ENCODE data around the gene MAD1L1. TPM values are rescaled to one million over a fixed set of nuclear protein-coding genes. Genes with fewer than 3 reads are reported as not detected.
"Not testable (repeated sequence)": the region's sequence is repeated elsewhere in the genome, so short reads cannot be mapped to it uniquely, and the experiment has no call there.

Gene MAD1L1
- total RNA-seq, 1 experiment from 2014 or later = 163 TPM

DNA sequence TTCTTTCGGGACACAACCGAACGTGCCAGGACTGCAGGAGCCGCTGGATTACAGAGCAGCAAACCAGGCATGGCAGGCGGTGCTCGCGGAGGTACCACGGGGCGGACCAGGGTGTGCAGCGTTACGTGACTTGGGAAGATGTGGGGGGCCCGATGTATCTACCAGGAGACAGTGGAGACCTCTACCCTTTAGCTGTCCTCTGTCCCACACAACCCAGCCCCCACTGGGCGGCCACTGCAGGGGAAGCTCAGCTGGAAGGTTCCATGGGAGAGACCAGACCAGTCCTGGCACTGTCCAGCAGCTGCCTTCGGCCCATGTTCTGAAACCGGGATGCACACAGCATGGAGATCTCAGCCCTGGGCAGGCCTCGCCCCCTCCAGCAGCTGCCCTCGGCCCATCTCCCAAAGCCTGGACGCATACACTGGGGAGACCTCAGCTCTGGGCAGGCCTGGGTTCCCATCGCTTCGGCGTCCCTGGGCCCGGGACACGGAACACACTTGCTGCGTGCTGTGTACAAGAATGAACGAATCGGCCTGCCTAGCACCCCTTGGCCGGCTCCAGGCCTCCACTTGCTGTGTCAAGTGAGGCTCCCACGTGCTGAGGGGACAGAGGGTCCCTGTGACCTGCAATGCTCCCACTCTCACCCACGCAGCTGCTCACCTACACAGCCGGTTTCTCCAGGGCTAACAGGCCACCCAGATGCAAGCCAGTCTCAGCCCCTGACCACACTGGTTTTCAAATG lies 385.3 kb downstream of the MAD1L1 start:
- in situ Hi-C loops (cut with HindIII; ENCODE audit: low sequenced_read_pairs) = no loop called here
- no peak for DNase-seq (ENCODE audit: low spot score)

DNA sequence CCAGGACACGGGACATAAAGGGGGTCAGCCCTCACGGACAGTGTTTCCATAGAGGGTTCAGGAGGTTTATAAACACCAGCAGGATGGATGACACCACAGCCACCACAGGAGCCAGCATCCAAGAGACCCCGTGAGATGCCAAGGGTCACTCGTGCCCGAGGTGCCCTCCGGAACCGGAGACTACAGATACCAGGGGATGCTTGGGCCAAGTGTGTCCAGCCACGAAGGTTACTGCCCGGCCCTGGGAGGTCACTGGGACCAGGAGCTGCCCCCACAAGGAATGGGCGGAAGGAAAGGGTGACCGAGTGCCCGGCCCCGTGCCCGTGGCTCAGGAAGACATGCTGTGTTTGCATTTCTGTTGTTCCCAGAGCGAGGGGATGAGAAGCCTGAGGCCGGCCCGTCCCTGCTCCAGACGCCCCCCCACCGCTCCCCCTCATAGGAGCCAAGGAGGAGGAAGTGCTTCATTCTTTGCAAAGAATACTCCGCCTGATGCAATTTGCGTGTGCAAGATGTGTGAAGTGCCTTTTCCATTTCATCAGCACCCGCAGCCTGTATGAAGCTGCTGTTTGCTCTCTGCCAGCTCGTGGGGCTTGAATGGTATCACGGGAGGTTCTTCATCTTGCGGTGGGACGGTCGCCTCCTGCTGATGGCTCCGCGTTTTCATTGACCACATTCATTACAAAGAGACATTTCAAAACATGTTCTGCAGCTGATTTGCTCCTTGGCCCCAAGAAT lies 386.2 kb downstream of the MAD1L1 start:
- in situ Hi-C loops (cut with HindIII; ENCODE audit: low sequenced_read_pairs) = no loop called here
- no peak for DNase-seq (ENCODE audit: low spot score)

DNA sequence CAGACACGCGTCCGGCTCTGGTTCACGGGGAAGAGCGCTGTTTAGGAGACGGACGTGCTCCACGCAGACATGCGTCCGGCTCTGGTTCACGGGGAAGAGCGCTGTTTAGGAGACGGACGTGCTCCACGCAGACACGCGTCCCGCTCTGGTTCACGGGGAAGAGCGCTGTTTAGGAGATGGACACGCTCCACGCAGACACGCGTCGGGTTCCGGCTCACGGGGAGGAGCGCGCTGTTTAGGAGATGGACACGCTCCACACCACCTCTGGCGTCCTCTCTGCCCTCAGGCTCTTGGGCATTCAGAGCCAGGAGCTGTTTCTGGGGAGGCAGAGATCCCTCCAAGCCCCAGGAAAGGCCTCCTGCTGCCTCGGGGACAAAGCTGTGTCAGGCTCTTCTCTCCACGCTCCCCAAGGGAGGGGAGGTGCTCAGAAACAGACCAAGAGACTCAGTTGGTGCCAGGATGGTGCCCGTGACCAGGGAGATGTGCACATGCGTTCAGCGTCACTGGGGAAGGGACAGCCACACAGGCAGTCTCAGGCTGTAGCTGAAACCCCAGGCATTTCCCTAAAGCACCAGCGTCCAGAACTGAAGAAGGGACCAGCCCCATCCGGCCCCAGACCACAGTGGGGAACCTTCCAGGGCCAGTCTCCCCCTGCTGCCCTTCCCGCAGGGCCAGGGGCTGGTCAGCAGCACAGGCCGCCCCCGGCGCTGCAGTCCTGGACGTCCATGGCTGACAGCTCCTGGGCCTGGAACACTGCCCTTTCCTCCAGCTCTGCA lies 387.0 kb downstream of the MAD1L1 start:
- in situ Hi-C loops (cut with HindIII; ENCODE audit: low sequenced_read_pairs) = no loop called here
- DNase-seq (ENCODE audit: low spot score) = no peak

DNA sequence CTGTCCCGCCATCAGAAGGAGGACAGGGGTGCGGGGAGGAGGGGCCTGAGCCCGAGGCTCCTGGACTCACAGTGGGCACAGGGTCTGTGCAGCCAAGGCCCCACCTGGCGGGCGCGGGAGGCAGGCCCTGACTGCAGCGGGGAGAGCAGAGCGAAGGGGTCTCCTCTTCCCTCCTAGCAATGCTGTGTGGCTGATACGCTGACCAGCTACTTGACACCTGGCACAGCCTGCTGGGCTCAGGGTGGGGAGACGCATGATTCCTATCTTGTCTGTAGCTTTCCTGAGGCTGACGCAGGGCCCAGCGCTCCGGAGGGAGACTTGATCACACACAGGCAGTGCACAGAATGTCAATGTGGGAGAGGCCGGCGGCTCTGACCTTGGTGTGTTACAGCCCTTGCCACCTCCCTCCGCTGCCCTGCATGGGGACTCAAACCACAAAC lies 387.8 kb downstream of the MAD1L1 start:
- no peak for DNase-seq (ENCODE audit: low spot score)
- in situ Hi-C loops (cut with HindIII; ENCODE audit: low sequenced_read_pairs) = no loop called here

DNA sequence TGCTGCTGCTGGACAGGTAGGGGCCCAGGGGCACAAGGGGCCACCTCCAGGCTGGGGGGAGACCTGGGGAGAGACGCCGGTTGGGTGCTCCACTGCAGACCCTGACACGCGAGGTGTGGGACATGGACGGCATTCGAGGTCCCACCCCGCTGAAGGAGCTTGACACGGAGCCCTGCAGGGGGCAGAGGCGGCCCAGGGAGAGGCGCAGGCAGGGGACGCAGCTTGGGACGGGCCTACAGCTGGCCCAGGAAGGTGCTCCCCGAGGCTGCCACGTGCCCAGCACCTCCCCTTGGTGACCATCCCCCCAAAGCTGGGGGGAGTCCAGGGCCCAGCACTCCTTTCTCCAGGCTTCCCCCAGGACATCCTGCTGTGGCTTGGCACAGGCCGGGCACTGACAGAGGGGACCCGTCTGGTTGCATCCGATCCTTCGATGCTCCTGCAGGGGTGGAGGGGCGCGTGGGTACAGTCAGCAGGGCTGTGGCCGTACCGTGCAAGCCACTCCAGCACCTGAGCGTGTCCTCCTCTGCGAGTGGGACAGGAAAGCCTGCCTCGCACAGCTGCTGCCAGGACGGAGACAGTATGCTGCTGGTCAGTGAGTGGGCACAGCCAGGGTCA lies 388.3 kb downstream of the MAD1L1 start:
- in situ Hi-C loops (cut with HindIII; ENCODE audit: low sequenced_read_pairs) = no loop called here
- DNase-seq (ENCODE audit: low spot score) = no peak

DNA sequence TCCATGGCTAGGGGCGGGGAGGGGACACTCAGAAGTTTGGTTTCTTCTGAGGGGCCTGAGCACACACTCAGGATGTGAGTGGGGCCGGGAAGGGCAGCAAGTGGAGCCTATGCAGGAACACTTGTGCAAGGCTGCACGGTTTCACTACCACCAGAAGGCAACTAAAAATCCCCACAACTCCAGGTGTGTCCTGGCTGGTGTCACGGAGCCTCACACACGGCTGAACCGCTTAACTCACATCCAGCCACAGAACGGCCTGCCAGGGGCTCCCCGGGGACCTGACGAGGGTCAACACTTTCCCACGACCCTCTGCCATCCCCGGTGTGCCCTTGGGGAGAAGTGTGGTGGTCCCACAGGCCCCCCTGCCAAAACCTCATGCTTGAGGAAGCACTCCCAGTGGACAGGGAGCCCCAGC lies 388.8 kb downstream of the MAD1L1 start:
- in situ Hi-C loops (cut with HindIII; ENCODE audit: low sequenced_read_pairs) = no loop called here
- DNase-seq (ENCODE audit: low spot score) = no peak

DNA sequence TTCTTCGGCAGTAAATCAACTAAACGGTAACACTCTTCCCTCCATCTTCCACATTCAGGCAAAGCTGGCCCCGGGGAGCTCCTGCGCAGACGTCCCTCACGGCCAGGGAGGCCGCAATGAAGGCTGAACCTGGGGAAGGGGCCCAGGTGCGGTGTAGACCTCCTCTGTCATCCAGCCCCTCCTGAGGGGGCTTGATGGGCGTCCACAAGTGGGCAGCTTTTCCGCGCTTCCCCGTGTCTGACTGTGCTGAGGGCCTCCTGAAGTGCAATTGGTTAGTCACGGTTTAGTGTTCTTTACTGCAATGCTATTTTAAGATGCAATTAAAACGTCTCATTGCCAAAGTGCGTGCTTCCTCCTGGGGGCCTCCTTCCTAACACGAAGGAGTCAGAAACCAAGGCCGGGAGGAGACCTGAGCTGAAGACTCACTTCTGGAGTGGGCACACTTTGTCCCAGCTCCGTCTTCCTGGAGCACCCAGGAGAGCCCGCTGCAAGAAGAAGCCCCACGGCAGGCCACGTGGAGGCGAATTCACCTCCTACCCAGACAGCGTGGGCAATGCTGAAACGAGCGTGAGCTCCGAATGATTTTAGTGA lies 389.4 kb downstream of the MAD1L1 start:
- in situ Hi-C loops (cut with HindIII; ENCODE audit: low sequenced_read_pairs) = no loop called here
- no peak for DNase-seq (ENCODE audit: low spot score)

DNA sequence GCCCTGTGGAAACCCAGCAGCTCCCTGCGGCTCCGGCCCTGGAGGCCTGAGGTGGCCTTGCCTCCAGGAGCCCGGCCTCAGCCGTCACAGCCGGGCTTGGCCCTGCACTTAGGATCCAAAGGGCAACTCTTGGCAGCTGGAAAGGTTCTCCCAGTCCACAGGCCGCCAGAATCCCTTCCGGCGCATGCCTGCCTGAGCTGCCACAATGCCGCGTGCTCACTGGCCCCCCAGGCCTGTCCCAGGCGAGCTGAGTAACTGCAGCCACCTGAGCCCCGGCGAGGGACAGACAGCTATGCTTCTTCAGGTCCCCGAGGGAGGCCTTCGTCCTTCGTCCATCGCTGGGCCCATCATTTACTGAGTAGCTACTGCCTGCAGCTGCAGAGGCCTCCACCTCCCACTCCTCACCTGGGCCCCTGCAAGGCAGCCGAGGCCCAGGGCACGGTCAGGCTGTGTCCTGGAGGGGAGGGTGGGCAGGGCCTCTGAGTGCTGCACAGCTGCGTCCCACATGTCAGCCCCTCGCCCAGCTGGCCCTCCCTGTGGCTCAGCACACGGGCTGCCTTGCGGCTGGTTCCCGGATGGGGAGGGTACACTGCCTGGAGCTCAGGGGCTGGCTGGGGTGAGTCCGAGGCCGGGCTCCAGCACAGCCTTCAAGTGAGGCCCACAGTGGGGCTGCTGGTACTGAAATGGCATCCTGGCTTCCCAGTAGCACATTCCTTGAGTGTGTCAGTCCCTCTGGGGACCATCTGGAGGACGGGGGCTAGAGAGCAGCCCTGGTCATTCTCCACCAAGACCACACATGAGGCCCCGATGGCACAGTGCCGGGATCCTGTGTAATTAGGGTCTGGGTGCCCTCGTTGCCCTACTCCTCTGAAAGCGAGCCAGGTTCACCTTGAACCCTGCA lies 390.2 kb downstream of the MAD1L1 start:
- in situ Hi-C loops (cut with HindIII; ENCODE audit: low sequenced_read_pairs) = no loop called here
- DNase-seq (ENCODE audit: low spot score) = no peak

DNA sequence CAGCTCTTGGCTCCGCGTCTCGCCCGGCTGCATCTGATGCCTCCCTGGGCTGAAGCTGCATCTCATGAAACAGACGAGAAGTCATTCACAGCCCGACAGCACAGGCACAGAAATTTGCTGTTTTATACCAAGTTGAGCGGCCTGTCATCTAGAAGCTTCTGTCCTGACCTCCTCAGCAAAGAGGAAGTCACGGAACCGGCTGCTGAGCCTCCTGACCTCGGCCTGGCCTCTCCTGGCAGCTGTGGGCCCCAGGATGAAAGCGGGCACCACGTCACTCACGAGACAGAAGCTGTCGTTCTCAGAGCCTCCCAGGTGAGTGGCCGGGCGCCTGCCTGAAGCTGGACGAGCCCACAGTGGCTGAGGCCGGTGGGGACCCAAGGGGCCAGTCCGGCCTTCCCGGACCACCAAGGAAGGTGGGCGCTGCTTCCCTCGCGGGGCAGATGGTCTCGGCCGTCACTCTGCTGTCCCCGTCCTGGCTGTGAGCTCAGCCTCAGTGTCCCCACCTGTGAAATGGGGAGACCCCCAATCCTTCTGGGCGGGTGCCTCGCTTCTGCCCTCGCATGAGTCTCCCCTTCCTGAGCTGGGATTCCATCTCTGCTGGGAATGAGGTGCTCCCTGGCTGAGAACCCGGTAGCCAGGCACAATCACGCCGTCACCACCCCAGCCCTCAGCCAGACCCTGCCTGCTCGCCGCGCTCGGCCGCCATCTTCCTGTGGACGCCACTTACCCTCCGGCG lies 391.3 kb downstream of the MAD1L1 start:
- in situ Hi-C loops (cut with HindIII; ENCODE audit: low sequenced_read_pairs); DNase-seq (ENCODE audit: low spot score): not testable (repeated sequence)

DNA sequence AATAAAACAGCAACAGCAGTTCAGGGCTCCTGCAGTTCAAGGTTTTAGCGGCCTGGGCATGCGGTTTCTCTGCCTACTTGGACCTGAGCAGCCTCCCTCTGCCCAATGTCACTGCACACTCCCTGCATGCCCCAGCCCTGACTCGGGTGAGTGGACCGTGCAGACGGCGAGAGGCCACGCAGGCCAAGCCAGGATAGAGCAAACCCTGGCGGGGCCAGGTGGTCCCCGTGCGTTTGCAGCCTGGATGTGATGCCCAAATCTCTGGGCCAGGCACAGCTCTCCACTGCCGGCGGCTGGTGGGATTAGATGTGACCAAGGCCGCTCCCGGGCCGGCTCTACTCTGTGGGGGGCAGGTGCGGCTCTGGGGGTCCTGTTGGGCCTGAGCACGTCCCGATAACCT lies 392.0 kb downstream of the MAD1L1 start:
- in situ Hi-C loops (cut with HindIII; ENCODE audit: low sequenced_read_pairs); DNase-seq (ENCODE audit: low spot score): not testable (repeated sequence)

DNA sequence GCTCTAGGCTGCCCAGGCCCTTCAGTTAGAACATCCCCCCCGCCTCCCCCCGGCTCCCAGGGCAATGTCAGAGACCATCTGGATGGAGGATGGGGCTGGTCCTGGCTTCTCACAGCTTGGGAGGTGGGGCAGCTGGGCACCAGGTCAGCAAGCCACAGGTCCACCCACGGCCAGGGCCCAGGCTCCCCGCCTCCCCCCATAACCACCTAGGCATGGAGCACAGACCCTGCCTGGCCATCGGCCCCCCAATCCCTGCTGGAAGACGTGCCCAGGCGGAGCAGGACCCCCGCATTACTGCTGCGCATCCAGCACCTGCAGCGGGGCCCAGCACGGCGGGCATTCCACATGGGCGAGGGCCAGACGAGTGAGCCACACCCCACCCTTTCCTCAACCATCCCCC lies 393.0 kb downstream of the MAD1L1 start:
- no peak for DNase-seq (ENCODE audit: low spot score)
- in situ Hi-C loops (cut with HindIII; ENCODE audit: low sequenced_read_pairs) = no loop called here

DNA sequence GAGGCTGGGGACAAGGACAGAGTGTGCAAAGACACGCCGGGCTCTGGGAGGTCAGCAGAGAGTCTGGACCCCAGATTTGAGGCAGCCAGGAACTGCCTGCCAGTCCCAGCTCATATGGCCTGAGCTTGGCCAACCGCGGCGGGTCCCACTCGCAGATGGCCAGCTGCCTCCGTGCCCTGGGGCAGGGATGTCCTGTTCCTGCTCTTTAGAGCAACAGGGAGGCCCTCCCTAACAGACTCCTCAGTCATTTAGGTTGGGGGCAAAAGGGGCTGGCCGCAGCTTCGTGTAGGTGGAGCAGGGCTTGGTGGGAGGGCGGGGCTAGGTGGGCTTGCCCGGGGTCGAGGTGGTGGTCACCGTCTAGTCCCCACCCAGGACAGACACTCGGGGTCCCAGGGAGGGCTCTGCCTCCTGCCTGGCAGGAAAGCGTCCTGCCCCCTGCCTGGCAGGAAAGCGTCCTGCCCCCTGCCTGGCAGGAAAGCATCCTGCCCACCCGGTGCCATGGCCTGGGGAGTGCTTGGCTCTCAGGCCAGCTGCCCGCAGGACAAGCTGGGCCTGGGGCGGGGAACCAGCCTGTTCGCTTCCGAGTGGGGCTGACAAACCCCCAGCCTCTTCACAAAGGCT lies 393.7 kb downstream of the MAD1L1 start:
- DNase-seq (ENCODE audit: low spot score); in situ Hi-C loops (cut with HindIII; ENCODE audit: low sequenced_read_pairs): not testable (repeated sequence)

DNA sequence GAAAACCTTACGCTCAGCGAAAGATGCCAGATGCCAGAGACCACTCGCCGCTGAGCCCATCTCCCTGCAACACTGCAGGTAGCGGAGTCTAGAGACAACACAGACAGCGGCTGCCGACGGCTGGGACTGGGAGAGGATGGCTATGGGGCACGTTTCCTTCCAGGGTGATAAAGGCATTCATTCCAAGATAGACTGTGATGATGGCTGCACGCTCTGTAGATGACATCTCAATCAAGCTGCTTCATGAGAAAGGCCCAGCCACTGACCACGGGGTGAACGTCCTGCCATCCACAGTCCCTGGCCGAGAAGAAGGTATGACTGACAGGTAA lies 394.2 kb downstream of the MAD1L1 start:
- in situ Hi-C loops (cut with HindIII; ENCODE audit: low sequenced_read_pairs) = not testable (repeated sequence)

DNA sequence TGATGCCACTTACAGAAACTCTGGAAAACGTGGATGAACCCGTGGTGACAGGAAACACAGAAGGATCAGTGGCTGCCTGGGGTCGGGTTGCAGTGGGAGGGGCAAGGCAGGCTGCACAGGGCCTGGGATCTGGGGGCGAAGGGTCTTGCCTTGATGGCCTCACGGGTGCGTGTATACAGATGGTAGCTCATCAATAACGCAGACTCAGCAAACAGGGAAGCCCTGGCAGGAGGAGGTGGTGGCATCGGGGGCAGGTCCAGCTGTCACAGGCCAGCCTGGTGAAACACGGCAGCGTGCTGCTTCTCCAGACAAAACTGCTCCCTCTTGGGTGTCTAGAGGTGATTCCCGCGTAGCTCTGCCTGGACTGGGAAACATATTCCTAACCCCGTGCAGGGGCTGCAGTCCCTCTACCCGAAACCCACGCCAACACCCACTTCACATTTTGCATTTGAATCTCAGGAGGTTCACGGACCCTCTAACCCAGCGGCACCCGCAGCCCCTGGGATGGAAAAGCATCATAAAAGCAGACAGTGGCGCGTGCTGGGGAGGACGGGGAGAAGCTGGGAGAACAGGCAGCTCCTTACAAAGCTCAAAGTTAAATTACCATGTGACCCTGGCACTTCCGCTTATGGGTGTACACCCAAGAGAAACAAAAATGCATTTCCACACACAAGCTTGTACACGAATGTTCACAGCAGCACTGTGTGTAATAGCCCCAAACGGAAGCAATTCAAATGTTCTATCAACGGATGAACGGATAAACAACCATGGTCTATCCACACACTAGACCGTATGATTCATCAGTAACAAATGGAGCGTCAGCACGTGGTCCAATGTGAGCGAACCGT lies 394.8 kb downstream of the MAD1L1 start:
- not testable (repeated sequence) for DNase-seq (ENCODE audit: low spot score)

More for the DNA sequence above, 394.2 kb downstream of the MAD1L1 start:
- DNase-seq (ENCODE audit: low spot score) = not testable (repeated sequence)

DNA sequence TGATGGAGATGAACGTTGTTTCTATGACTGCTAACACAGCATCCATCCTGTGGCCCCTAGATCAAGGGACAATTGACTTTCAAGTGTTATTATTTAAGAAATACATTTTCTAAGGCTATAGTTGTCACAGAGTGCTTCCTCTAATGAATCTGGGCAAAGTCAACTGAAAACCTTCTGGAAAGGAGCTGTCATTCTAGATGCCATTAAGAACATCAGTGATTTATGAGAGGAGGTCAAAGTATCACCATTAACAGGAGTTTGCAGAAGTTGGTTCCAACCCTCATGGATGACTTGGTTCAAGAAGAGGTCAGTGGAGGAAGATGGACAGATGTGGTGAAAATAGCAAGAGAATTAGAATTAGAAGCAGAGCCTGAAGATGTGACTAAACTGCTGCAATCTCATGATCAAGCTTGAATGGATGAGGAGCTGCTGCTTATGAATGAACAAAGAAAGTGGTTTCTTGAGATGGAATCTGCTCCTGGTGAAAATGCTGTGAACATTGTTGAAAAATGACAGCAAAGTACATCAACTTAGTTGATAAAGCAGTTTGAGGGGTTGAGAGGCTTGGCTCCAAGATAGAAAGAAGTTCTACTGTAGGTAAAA lies 400.7 kb downstream of the MAD1L1 start:
- in situ Hi-C loops (cut with HindIII; ENCODE audit: low sequenced_read_pairs); DNase-seq (ENCODE audit: low spot score): not testable (repeated sequence)

More for the DNA sequence above, 394.8 kb downstream of the MAD1L1 start:
- in situ Hi-C loops (cut with HindIII; ENCODE audit: low sequenced_read_pairs) = not testable (repeated sequence)

DNA sequence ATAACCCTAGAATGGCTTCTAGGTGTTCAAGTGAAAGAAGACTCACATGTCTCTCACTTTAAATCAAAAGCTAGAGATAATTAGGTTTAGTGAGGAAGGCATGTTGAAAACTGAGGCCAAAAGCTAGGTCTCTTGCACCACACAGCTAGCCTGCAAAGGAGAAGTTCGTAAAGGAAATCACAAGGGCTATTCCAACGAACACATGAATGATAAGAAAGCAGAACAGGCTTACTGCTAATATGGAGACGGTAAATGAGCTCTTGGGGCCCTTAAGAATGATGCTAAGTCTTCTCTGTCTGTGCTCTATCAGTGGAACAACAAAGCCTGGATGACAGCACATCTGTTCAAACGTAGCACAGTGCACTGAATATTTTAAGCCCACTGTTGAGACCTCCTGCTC lies 401.3 kb downstream of the MAD1L1 start:
- DNase-seq (ENCODE audit: low spot score); in situ Hi-C loops (cut with HindIII; ENCODE audit: low sequenced_read_pairs): not testable (repeated sequence)

Measured in G401 (cell line).